NCI-H2196 treated with DMSO at 0.1 percent for 48 hours (cell line): ENCODE measurements around the gene DDR2.

Experiments
- DNase-seq: peaks from one replicate; lab custom pipeline; 2025; ENCODE audit not compliant: unreplicated experiment; lab: John Stamatoyannopoulos, UW

Gene DDR2

GRCh38 chr1:162629077-162629627 is 3.1 kb upstream of the DDR2 start:
- DNase-seq = no peak

GRCh38 chr1:162629651-162630050 is 2.6 kb upstream of the DDR2 start:
- no peak for DNase-seq

- no peak for DNase-seq
Observed at GRCh38 chr1:162631546-162632191, 595 bp upstream of the DDR2 start.

- no peak for DNase-seq
Observed at GRCh38 chr1:162632698-162633080, 425 bp downstream of the DDR2 start.

- DNase-seq = no peak
Observed at GRCh38 chr1:162633081-162633762, 958 bp downstream of the DDR2 start.

- no peak for DNase-seq
Observed at GRCh38 chr1:162635418-162635817, 3.2 kb downstream of the DDR2 start.

GRCh38 chr1:162639718-162640117 is 7.5 kb downstream of the DDR2 start:
- DNase-seq = no peak

GRCh38 chr1:162641114-162641513 is 8.8 kb downstream of the DDR2 start:
- DNase-seq = no peak

- DNase-seq = no peak
Observed at GRCh38 chr1:162644986-162645314, 12.7 kb downstream of the DDR2 start.

GRCh38 chr1:162645666-162646065 is 13.4 kb downstream of the DDR2 start:
- no peak for DNase-seq

GRCh38 chr1:162649583-162649982 is 17.3 kb downstream of the DDR2 start:
- no peak for DNase-seq

GRCh38 chr1:162654915-162655620 is 22.8 kb downstream of the DDR2 start:
- no peak for DNase-seq

GRCh38 chr1:162656266-162656665 is 24.0 kb downstream of the DDR2 start:
- DNase-seq = no peak

GRCh38 chr1:162660574-162660973 is 28.3 kb downstream of the DDR2 start:
- no peak for DNase-seq

GRCh38 chr1:162661336-162661735 is 29.1 kb downstream of the DDR2 start:
- DNase-seq = no peak

GRCh38 chr1:162662013-162662412 is 29.7 kb downstream of the DDR2 start:
- no peak for DNase-seq

- DNase-seq = no peak
Observed at GRCh38 chr1:162663086-162663485, 30.8 kb downstream of the DDR2 start.

- no peak for DNase-seq
Observed at GRCh38 chr1:162663589-162664106, 31.4 kb downstream of the DDR2 start.

- DNase-seq = no peak
Observed at GRCh38 chr1:162666006-162666645, 33.9 kb downstream of the DDR2 start.

- no peak for DNase-seq
Observed at GRCh38 chr1:162667381-162668080, 35.3 kb downstream of the DDR2 start.
